ENCODE measurements around the gene HM13.

DNA sequence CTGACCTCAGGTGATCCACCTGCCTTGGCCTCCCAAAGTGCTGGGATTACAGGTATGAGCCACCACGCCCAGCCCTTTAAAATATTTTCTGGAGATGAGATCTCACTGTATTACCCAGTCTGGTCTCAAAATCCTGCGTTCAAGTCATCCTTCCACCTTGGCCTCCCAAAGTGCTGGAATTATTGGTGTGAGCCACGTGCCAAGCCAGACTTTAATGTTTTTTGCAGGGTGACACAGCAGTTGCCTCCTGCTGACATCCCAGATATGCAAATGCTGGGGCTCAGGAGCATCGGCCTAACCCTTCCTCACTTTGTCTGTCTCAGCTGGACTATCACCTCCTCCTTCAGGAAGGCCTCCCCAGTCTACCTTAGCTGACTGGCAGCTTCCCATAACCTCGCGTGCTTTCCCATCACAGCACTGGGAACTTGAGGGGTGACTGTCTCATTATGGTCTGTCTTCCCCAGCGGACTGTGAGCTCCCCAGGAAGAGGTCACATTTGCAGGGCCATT lies 76.5 kb downstream of the HM13 start:
- no peak for TF ChIP-seq CTCF (IDR thresholded peaks at IDR 0.05; ENCODE audit: low read depth, low read length, poor library complexity, severe bottlenecking)
- no peak for TF ChIP-seq EZH2phosphoT487 (IDR thresholded peaks at IDR 0.05; ENCODE audit: borderline replicate concordance, low read length)
